Subcutaneous adipose tissue (tissue), 4 donors: Measurements from ENCODE around the gene CNN3. TPM values are rescaled to one million over a fixed set of nuclear protein-coding genes. Genes with fewer than 3 reads are reported as not detected.

Source experiments
- CTCF ChIP-seq: fragments of 450-650 bp; IDR thresholded peaks from one replicate; pipeline ENCODE4 v1.5.1; 2016; ENCODE audit warnings: low read depth, mild to moderate bottlenecking, control low read depth, antibody characterized with exemption, moderate library complexity
- total RNA-seq, 4 donors: library from RNA; depleted of rRNA; stranded (reverse); fragments of >200 nt; gene quantifications; one replicate each; pipeline ENCODE4 v1.1.0, GENCODE V29; 2016

Gene CNN3
- total RNA-seq, 4 donors from 2014 or later: 99.6 to 172 (median 151) TPM

- TF ChIP-seq CTCF: no peak
Observed at GRCh38 chr1:94928293-94928939, 1.5 kb upstream of the CNN3 start.

GRCh38 chr1:94927405-94928175 lies 680 bp upstream of the CNN3 start:
- no peak for TF ChIP-seq CTCF

GRCh38 chr1:94926126-94926914 lies 590 bp downstream of the CNN3 start:
- no peak for TF ChIP-seq CTCF

- TF ChIP-seq CTCF: no peak
Observed at GRCh38 chr1:94925561-94926125, 1.3 kb downstream of the CNN3 start.

- no peak for TF ChIP-seq CTCF
Observed at GRCh38 chr1:94925004-94925403, 1.9 kb downstream of the CNN3 start.

GRCh38 chr1:94922761-94923331 lies 4.1 kb downstream of the CNN3 start:
- TF ChIP-seq CTCF: no peak
